ENCODE measurements around the gene ACTR2.
"Not testable (repeated sequence)": the region's sequence is repeated elsewhere in the genome, so short reads cannot be mapped to it uniquely, and the experiment has no call there.

Gene ACTR2

GRCh38 chr2:65227456-65228262 is at the start of gene ACTR2:
Gene ACTR2 (plus strand): TSS chr2:65227831. CDS start chr2:65227910, 79 bp downstream.
- DNase-seq, result peak; percentile 94 to 96

GRCh38 chr2:65182570-65182969 is 45.1 kb upstream of the ACTR2 start:
- DNase-seq, result no peak

- DNase-seq, result not testable (repeated sequence)
Observed at GRCh38 chr2:65183406-65183805, 44.2 kb upstream of the ACTR2 start.

DNA sequence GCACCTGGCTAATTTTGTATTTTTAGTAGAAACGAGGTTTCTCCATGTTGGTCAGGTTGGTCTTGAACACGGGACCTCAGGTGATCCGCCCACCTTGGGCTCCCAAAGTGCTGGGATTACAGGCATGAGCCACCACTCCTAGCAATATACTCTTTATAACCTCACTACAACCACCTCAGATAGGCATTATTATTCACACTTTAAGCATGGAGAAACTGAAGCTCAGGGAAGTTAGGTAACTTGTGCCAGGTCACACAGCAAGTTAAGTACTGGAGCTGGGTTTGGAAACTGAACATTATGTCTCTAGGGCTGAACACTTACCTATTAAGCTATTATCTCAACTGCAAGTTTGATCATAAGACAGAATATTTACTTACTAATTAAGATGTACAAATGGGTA is 42.6 kb upstream of the ACTR2 start:
- DNase-seq, result no peak

GRCh38 chr2:65186093-65186868 is 41.4 kb upstream of the ACTR2 start:
- DNase-seq, result no peak

DNA sequence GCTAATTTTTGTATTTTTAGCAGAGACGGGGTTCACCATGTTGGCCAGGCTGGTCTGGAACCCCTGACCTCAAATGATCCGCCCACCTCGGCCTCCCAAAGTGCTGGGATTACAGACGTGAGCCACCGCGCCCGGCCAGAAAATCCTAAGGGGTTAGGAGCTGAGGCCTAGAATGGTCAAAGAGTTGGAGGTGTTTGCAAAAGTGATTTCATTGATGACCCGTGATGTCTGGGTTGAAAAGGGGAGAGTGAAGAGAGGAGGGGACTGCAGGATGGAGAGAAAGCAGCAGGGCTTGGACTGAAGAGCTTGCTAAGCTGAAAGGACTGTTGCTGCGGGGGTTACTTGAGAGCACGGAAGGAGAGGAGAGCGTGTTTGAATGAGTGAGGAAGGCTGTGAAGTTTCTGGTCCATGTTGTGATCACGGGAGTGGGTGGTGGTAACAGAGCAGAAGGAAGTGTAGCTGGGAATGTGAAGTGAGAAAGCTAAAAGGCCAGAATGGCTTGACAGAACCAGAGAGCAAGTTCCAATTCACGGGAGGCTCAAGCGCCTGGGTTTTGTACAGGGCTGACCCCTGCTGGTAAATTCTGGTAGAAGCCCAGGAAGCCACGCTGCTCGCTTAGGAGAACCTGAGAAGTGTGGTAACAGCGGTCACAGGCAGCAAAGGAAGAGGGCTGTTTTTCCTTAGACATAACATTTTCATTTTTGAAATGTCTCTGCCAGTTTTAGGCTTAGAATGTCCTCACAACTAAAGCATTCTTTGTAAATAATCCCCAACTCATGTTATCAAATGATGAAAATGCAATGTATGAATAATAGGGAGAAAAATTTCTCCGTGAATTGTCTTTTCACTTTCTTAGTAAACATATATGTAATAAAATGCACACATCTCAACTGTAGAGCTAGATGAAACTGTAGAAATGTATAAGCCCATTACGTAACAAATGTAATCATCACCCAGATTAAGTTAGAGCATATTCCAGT is 40.5 kb upstream of the ACTR2 start:
- peak; percentile 65 to 76 for DNase-seq

DNA sequence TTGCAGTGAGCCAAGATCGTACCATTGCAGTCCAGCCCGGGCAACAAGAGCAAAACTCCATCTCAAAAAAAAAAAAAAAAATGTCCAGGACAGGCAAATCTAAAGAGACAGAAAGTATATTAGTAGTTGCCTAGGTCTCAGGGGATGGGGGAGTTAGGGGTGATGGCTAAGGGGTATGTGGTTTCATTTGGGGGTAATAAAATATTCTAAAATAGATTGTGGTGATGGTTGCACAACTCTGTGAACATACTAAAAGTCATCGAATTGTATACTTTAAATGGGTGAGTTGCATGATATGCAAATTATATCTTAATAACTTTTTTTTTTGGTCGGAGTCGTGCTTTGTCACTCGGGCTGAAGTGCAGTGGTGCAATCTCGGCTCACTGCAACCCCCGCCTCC is 34.2 kb upstream of the ACTR2 start:
- DNase-seq, result no peak

GRCh38 chr2:65198737-65199136 is 28.9 kb upstream of the ACTR2 start:
- DNase-seq, result no peak

DNA sequence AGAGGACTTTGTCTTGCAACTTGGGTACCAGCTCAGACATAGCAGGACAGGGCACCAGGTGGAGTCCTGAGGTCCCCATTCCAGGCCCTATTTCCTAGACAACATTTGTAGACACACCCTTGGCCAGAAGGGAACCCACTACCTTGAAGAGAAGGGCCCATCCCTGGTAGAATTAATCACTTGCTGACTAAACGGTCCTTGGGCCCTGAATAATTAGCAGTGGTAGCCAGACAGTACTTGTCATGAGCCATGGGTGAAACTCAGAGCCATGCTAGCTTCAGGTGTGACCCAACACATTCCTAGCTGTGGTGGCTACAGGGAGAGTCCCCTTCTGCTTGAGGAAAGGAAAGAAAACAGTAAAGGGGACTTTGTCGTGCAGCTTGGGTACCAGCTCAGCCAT is 28.5 kb upstream of the ACTR2 start:
- DNase-seq, result no peak

GRCh38 chr2:65199891-65200290 is 27.7 kb upstream of the ACTR2 start:
- no peak for DNase-seq

DNA sequence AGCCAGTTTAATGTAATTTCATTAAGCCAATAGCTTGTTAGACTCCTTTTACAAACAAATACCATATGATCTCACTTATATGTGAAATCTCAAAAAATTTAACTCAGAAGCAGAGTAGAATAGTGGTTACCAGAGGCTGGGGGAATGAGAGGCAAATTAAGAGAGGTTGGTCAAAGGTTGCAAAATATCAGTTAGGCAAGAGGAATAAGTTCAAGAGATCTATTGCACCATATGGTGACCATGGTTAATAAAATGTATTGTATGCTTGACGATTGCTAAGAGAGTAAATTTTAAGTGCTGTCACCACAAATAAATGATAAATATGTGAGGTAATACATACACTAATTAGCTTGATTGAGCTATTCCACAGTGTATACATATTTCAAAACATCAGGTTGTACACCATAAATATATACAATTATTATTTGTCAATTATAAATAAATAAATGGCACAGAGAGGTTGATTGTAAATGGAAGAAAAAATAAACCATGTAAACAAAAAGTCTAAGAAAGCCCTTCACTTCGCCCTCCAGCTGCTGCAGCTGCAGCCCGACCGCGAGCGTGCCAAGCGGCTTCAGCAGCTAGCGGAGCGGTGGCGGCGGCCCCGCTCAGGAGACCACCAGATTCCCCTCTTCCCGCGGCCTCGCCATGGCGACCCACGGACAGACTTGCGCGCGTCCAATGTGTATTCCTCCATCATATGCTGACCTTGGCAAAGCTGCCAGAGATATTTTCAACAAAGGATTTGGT is 23.0 kb upstream of the ACTR2 start:
- DNase-seq, result no peak

- no peak for DNase-seq
Observed at GRCh38 chr2:65212115-65212514, 15.5 kb upstream of the ACTR2 start.

DNA sequence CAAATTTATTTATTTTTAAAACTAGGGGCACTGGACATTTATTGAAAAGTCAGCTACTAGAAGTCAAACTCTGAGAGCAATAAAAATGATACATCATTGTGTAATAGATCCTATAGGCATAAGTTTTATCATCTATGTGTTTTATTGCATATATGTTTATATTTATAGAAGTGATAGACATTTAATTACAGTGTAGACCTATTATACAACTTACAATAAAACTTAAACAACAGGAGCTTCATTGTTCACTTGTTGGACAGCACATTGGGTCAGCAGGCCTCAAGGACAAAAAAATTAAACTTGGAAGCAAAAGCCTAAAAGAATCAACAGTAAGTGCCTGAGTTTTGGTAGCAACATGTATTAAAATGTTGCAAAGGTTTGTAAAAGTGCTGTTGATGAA is 15.0 kb upstream of the ACTR2 start:
- DNase-seq, result no peak

GRCh38 chr2:65213035-65213434 is 14.6 kb upstream of the ACTR2 start:
- DNase-seq, result no peak

- no peak for DNase-seq
Observed at GRCh38 chr2:65214361-65214760, 13.3 kb upstream of the ACTR2 start.

DNA sequence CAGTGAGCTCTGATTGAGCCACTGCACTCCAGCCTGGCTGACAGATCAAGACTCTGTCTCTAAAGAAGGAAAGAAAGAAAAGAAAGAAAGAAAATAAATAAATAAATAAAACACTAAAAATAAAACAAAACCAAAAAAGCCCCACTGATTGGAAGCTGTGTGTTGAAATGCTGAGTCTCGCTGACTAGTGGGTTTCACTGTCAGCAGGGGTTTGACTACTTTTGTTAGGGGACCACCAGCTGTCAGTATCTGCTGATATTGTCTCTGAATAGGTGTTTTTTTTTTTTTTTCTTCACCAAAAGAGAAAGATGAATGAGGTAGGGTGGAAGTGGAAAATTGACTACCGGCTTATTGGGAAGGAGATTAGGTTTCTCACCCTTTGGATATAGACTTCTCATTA is 12.8 kb upstream of the ACTR2 start:
- no peak for DNase-seq

GRCh38 chr2:65215946-65216345 is 11.7 kb upstream of the ACTR2 start:
- no peak for DNase-seq

DNA sequence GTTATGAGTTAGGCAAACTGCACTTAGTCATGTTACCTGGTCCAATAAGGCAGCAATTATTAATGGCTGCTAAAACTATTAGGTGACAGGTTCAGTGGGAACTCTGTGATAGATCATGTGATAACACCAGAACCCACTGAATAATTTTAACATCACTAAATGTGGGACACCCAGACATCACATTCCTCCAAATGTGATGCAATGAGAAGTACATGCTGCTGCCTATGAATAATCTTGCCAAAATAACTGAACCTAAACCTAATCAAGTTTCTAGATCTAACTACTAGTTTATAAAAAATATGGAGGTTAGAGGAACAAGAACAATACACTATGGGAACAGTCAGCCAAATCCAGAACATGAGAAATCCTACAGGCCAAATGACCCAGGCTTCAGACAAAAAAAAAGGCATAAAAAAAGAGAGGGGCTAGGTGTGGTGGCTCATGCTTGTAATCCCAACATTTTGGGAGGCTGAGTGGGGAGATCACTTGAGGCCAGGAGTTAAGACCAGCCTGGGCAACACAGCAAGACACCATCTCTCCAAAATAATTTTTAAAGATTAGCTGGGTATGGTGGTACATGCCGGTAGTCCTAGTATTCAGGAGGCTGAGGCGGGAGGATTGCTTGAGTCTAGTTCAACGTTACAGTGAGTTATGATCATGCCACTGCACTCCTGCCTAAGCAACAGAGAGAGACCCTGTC is 7.0 kb upstream of the ACTR2 start:
- DNase-seq, result no peak

GRCh38 chr2:65221275-65221674 is 6.4 kb upstream of the ACTR2 start:
- not testable (repeated sequence) for DNase-seq

- peak in 1 of 2 experiments; percentile 36 for DNase-seq
Observed at GRCh38 chr2:65227020-65227455, 593 bp upstream of the ACTR2 start.

GRCh38 chr2:65228263-65228750 is 676 bp downstream of the ACTR2 start:
- DNase-seq, result no peak

Data from activated CD4-positive, alpha-beta T cell treated with anti-CD3 and anti-CD28 coated beads, Interleukin-2, amount 50 U/mL, for 48 hours (primary cell).